GM19328 (cell line): Measurements from ENCODE around the gene ITPR1.
A peak's percentile ranks its signal among the peaks of the same experiment; 100 is the strongest.

Source experiments
- ATAC-seq: cut with Tn5 transposase; IDR thresholded peaks from one replicate; pipeline ENCODE4 v1.9.1; 2021; ENCODE audit warnings: mild to moderate bottlenecking, moderate library complexity; ENCODE audit not compliant: unreplicated experiment

Gene ITPR1

GRCh38 chr3:4766716-4767499 is 273.8 kb downstream of the ITPR1 start:
- ATAC-seq, result no peak

GRCh38 chr3:4768021-4768420 is 274.9 kb downstream of the ITPR1 start:
- ATAC-seq, result no peak

- ATAC-seq, result no peak
Observed at GRCh38 chr3:4768521-4768920, 275.4 kb downstream of the ITPR1 start.

- no peak for ATAC-seq
Observed at GRCh38 chr3:4770561-4770960, 277.4 kb downstream of the ITPR1 start.

- no peak for ATAC-seq
Observed at GRCh38 chr3:4771243-4771642, 278.1 kb downstream of the ITPR1 start.

- ATAC-seq, result no peak
Observed at GRCh38 chr3:4772171-4772804, 279.1 kb downstream of the ITPR1 start.

- no peak for ATAC-seq
Observed at GRCh38 chr3:4772858-4773257, 279.7 kb downstream of the ITPR1 start.

- ATAC-seq, result no peak
Observed at GRCh38 chr3:4773583-4773982, 280.4 kb downstream of the ITPR1 start.

- ATAC-seq, result no peak
Observed at GRCh38 chr3:4774531-4774930, 281.4 kb downstream of the ITPR1 start.

- ATAC-seq, result peak; percentile 20
Observed at GRCh38 chr3:4776399-4776979, 283.3 kb downstream of the ITPR1 start.

- ATAC-seq, result peak; percentile 76
Observed at GRCh38 chr3:4776980-4777581, 283.9 kb downstream of the ITPR1 start.

GRCh38 chr3:4778119-4778518 is 285.0 kb downstream of the ITPR1 start:
- ATAC-seq, result no peak

- ATAC-seq, result no peak
Observed at GRCh38 chr3:4778740-4779139, 285.6 kb downstream of the ITPR1 start.

- no peak for ATAC-seq
Observed at GRCh38 chr3:4780545-4780957, 287.4 kb downstream of the ITPR1 start.

GRCh38 chr3:4782095-4782494 is 288.9 kb downstream of the ITPR1 start:
- ATAC-seq, result no peak

- no peak for ATAC-seq
Observed at GRCh38 chr3:4785551-4785950, 292.4 kb downstream of the ITPR1 start.

GRCh38 chr3:4786431-4786830 is 293.3 kb downstream of the ITPR1 start:
- ATAC-seq, result no peak

- no peak for ATAC-seq
Observed at GRCh38 chr3:4791358-4791757, 298.2 kb downstream of the ITPR1 start.

GRCh38 chr3:4793311-4793710 is 300.2 kb downstream of the ITPR1 start:
- no peak for ATAC-seq

- no peak for ATAC-seq
Observed at GRCh38 chr3:4794331-4794730, 301.2 kb downstream of the ITPR1 start.

GRCh38 chr3:4794798-4795197 is 301.6 kb downstream of the ITPR1 start:
- ATAC-seq, result no peak

GRCh38 chr3:4795905-4796304 is 302.8 kb downstream of the ITPR1 start:
- no peak for ATAC-seq
